Memory B cell (primary cell): Measurements from ENCODE around the gene TMCC1.
"Not testable (repeated sequence)": the region's sequence is repeated elsewhere in the genome, so short reads cannot be mapped to it uniquely, and the experiment has no call there.

ENCODE experiments used
- ATAC-seq: fragments of 150-1000 bp; cut with Tn5 transposase; 2 replicates; pipeline ENCODE4 v1.10.0; 2021; ENCODE audit warnings: low read depth, mild to moderate bottlenecking, moderate library complexity
- DNase-seq, 2 donors: peaks; one replicate each; pipeline ENCODE4 v3.0.0; 2022; ENCODE audit warnings: low spot score in 2 of 2
- H3K27ac Mint-ChIP-seq: one replicate; pipeline ENCODE4 v1.8.0; 2022; ENCODE audit warnings: mild to moderate bottlenecking, moderate library complexity, mixed read lengths
- H3K27me3 Mint-ChIP-seq: one replicate; pipeline ENCODE4 v1.8.0; 2022; ENCODE audit warnings: mixed read lengths
- H3K36me3 Mint-ChIP-seq: one replicate; pipeline ENCODE4 v1.8.0; 2022; ENCODE audit warnings: mild to moderate bottlenecking, mixed read lengths
- H3K4me1 Mint-ChIP-seq: one replicate; pipeline ENCODE4 v1.8.0; 2022; ENCODE audit warnings: mixed read lengths
- H3K4me3 Mint-ChIP-seq: one replicate; pipeline ENCODE4 v1.8.0; 2022; ENCODE audit warnings: mild to moderate bottlenecking, moderate library complexity, mixed read lengths
- H3K9me3 Mint-ChIP-seq: one replicate; pipeline ENCODE4 v1.8.0; 2022; ENCODE audit warnings: mixed read lengths

Gene TMCC1

DNA sequence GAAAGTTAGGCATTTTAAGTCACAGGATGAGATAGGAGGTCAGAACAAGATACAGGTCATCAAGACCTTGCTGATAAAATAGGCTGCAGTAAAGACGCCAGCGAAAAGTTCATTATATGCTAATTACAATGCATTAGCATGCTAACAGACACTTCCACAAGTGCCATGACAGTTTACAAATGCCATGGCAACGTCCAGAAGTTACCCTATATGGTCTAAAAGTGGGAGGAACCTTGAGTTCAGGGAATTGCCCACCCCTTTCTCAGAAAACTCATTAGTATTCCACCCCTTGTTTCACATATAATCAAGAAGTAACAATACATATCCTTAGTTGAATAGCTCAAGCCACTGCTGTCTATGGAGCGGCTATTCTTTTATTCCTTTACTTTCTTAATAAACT is 194.3 kb downstream of the TMCC1 start:
- Mint-ChIP-seq H3K4me3 (no peak overlapping the region), H3K9me3 (peaks cover 8% of the 10 kb centered on the region), H3K4me1 (peaks cover 5% of the 10 kb centered on the region), H3K36me3 (peaks cover 29% of the 10 kb centered on the region), H3K27me3 (no peaks in the 10 kb centered on the region), H3K27ac (no peak overlapping the region)
- DNase-seq (no peak), ATAC-seq (no peak)

DNA sequence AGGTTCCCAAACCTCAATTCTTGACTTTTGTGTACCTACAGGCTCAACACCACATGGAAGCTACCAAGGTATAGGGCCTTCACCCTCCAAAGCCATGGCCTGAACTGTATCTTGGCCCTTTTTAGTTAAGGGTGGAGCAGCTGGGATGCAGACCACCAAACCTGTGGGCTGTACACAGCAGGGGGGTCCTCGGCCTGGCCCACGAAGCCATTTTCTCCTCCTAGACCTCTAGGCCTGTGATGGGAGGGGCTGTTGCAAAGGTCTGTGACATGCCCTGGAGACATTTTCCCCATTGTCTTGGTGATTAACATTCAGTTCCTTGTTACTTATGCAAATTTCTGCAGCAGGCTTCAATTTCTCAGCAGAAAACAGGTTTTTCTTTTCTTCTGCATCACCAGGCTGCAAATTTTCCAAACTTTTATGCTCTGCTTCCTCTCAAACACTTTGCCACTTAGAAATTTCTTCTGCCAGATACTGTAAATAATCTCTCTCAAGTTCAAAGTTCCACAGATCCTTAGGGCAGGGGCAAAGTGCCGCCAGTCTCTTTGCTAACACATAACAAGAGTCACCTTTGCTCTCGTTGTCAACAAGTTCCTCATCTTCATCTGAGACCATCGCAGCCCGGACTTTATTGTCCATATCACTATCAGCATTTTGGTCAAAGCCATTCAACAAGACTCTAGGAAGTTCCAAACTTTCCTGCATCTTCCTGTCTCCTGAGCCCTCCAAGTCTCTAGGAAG is 196.1 kb downstream of the TMCC1 start:
- Mint-ChIP-seq H3K9me3 (peaks cover 8% of the 10 kb centered on the region), H3K27ac (no peak overlapping the region), H3K36me3 (peaks cover 25% of the 10 kb centered on the region), H3K27me3 (no peaks in the 10 kb centered on the region), H3K4me3 (no peak overlapping the region), H3K4me1 (peaks cover 3% of the 10 kb centered on the region)
- ATAC-seq (no peak), DNase-seq (no peak)

GRCh38 chr3:129696430-129696829 is 197.1 kb downstream of the TMCC1 start:
- H3K27me3 Mint-ChIP-seq, H3K4me1 Mint-ChIP-seq, H3K27ac Mint-ChIP-seq, H3K9me3 Mint-ChIP-seq, ATAC-seq, H3K4me3 Mint-ChIP-seq, DNase-seq: not testable (repeated sequence)
- H3K36me3 Mint-ChIP-seq = peaks cover 25% of the 10 kb centered on the region

- Mint-ChIP-seq H3K9me3 (peaks cover 8% of the 10 kb centered on the region), H3K27ac (no peak overlapping the region), H3K4me3 (no peak overlapping the region), H3K36me3 (peaks cover 20% of the 10 kb centered on the region), H3K27me3 (no peaks in the 10 kb centered on the region), H3K4me1 (peaks cover 8% of the 10 kb centered on the region)
- DNase-seq = no peak
- ATAC-seq = no peak
Measured at GRCh38 chr3:129695230-129695629, 198.3 kb downstream of the TMCC1 start.

GRCh38 chr3:129694228-129694627 is 199.3 kb downstream of the TMCC1 start:
- H3K9me3 Mint-ChIP-seq = peaks cover 8% of the 10 kb centered on the region
- H3K27ac Mint-ChIP-seq = no peak overlapping the region
- ATAC-seq (no peak), DNase-seq (no peak)
- H3K36me3 Mint-ChIP-seq = peaks cover 20% of the 10 kb centered on the region
- H3K4me3 Mint-ChIP-seq = no peak overlapping the region
- no peaks in the 10 kb centered on the region for H3K27me3 Mint-ChIP-seq
- peaks cover 6% of the 10 kb centered on the region for H3K4me1 Mint-ChIP-seq

GRCh38 chr3:129692743-129693142 is 200.8 kb downstream of the TMCC1 start:
- Mint-ChIP-seq H3K27ac (peak overlapping the region; percentile 64), H3K27me3 (no peaks in the 10 kb centered on the region), H3K36me3 (peaks cover 16% of the 10 kb centered on the region), H3K4me1 (peaks cover 6% of the 10 kb centered on the region), H3K9me3 (peaks cover 5% of the 10 kb centered on the region), H3K4me3 (no peak overlapping the region)
- DNase-seq (no peak), ATAC-seq (no peak)

DNA sequence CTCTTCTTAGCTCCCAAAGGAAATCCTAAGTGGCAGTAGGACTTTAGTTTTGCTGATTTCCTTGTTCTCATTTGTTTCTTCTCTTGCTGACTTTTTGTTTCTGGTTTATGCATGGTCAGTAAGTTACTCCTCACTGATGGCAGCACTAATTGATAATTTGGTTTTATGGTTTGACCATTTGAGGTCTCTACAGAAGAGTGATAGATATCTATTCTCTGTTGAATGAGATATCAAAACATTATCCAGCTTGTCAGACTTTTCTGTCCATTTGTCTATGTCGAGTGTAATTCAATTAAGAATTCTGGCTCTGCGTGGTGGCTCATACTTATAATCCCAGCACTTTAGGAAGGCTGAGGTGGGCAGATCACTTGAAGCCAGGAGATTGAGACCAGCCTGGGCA is 202.5 kb downstream of the TMCC1 start:
- no peak for ATAC-seq
- Mint-ChIP-seq H3K9me3 (peaks cover 2% of the 10 kb centered on the region), H3K27ac (peak overlapping the region; percentile 24)

DNA sequence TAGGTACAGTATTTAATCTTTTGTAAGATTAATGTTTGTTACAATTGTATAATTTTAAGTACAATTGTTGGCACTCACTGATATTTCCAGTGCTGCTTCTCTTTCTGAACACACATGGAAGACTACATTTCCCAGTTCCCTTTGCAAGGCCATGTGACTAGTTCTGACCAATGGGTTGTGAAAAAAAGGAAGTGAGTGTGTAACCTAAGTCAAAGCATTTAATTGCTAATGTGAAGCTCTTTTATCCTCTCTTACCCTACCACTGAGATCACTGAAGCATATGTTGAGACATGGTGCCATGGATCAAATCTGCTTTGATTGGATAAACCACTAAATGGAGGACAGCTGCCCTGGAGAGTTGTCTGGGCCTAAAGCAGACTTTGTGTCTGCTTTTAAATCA is 203.1 kb downstream of the TMCC1 start:
- Mint-ChIP-seq H3K36me3 (no peaks in the 10 kb centered on the region), H3K9me3 (peaks cover 2% of the 10 kb centered on the region), H3K4me1 (peaks cover 6% of the 10 kb centered on the region), H3K27ac (peak overlapping the region; percentile 24), H3K27me3 (no peaks in the 10 kb centered on the region), H3K4me3 (no peak overlapping the region)
- DNase-seq (peak; percentile 38 to 63), ATAC-seq (peak; percentile 100)

More for the DNA sequence above, 202.5 kb downstream of the TMCC1 start:
- Mint-ChIP-seq H3K36me3 (peaks cover 4% of the 10 kb centered on the region), H3K27me3 (no peaks in the 10 kb centered on the region), H3K4me3 (no peak overlapping the region), H3K4me1 (peaks cover 6% of the 10 kb centered on the region)
- no peak for DNase-seq

- H3K27me3 Mint-ChIP-seq = no peaks in the 10 kb centered on the region
Measured at GRCh38 chr3:129689036-129689435, 204.5 kb downstream of the TMCC1 start.

DNA sequence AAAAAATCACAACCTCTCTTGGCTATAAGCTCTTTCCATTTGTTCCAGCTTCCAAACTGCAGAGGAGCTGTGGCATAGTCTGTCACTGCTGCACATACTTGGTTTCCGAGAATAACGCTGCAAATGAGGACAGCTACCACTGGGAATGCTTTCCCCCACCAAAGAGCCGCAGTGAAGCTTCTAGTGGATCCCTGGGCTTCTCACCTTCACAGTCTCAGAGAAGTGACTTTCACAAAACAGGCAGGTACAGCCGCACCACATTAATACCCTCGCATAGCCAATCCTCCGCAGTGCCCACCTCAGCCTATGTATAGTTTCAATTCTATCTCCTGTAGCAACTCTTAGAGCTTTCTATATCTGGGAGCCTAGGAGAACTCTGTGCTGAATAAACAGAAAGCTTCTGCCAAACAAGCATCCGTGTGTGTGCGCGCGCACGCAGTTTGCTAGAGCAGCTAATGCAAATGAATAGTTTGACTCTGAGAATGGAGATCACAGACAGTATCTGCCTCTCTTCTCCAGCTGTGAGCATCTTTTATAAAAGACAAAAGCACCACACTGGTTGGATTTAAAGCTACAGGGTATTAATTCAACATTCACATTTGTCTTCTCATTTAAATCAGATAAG is 205.1 kb downstream of the TMCC1 start:
- no peak for DNase-seq
- Mint-ChIP-seq H3K4me3 (no peak overlapping the region), H3K27ac (no peak overlapping the region), H3K27me3 (no peaks in the 10 kb centered on the region), H3K4me1 (peaks cover 6% of the 10 kb centered on the region), H3K9me3 (no peaks in the 10 kb centered on the region), H3K36me3 (no peaks in the 10 kb centered on the region)
- ATAC-seq = no peak

More at GRCh38 chr3:129689036-129689435, 204.5 kb downstream of the TMCC1 start:
- no peaks in the 10 kb centered on the region for H3K36me3 Mint-ChIP-seq
- peaks cover 6% of the 10 kb centered on the region for H3K4me1 Mint-ChIP-seq
- ATAC-seq (no peak), DNase-seq (no peak)
- no peak overlapping the region for H3K27ac Mint-ChIP-seq
- no peaks in the 10 kb centered on the region for H3K9me3 Mint-ChIP-seq
- H3K4me3 Mint-ChIP-seq = no peak overlapping the region

GRCh38 chr3:129687586-129688125 is 205.9 kb downstream of the TMCC1 start:
- DNase-seq (no peak), ATAC-seq (no peak)
- Mint-ChIP-seq H3K9me3 (no peaks in the 10 kb centered on the region), H3K4me1 (peaks cover 6% of the 10 kb centered on the region), H3K36me3 (no peaks in the 10 kb centered on the region), H3K27me3 (no peaks in the 10 kb centered on the region), H3K27ac (no peak overlapping the region), H3K4me3 (no peak overlapping the region)

GRCh38 chr3:129686941-129687340 is 206.6 kb downstream of the TMCC1 start:
- Mint-ChIP-seq H3K4me3 (no peak overlapping the region), H3K9me3 (no peaks in the 10 kb centered on the region), H3K4me1 (peaks cover 6% of the 10 kb centered on the region), H3K27ac (no peak overlapping the region), H3K27me3 (no peaks in the 10 kb centered on the region), H3K36me3 (no peaks in the 10 kb centered on the region)
- ATAC-seq (no peak), DNase-seq (no peak)

DNA sequence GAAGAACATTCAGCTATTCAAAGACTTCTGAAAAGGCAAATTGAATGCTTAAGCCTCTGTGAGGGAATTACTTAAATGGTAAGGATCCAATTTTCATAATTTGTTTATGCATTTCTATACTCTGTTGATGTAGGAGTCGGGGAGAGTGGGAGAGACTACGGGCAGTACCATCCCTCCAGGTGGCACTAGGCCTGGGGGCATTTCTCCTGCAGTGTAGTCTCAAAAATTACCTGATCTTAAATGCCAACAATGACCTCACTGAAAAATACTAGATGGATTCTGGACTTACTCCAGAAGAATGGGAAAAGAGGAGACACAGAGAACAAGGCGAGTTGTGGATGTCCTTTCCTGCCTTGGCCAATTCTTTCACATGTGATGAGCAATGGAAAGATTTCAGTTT is 209.2 kb downstream of the TMCC1 start:
- Mint-ChIP-seq H3K4me3 (no peak overlapping the region), H3K27ac (no peak overlapping the region), H3K4me1 (peaks cover 5% of the 10 kb centered on the region), H3K27me3 (no peaks in the 10 kb centered on the region), H3K9me3 (no peaks in the 10 kb centered on the region), H3K36me3 (no peaks in the 10 kb centered on the region)
- no peak for DNase-seq
- ATAC-seq = no peak

GRCh38 chr3:129683201-129683600 is 210.3 kb downstream of the TMCC1 start:
- Mint-ChIP-seq H3K4me3 (no peak overlapping the region), H3K4me1 (peaks cover 8% of the 10 kb centered on the region), H3K27ac (no peak overlapping the region), H3K36me3 (no peaks in the 10 kb centered on the region), H3K9me3 (no peaks in the 10 kb centered on the region), H3K27me3 (no peaks in the 10 kb centered on the region)
- DNase-seq (no peak), ATAC-seq (no peak)
